Measurements from ENCODE around the gene SLC9A1. TPM values are rescaled to one million over a fixed set of nuclear protein-coding genes. Genes with fewer than 3 reads are reported as not detected.
"Not testable (repeated sequence)": the region's sequence is repeated elsewhere in the genome, so short reads cannot be mapped to it uniquely, and the experiment has no call there.

SLC9A1 gene
- total RNA-seq, 6 donors from 2014 or later = 18.1 to 51.4 (median 31.5) TPM

DNA sequence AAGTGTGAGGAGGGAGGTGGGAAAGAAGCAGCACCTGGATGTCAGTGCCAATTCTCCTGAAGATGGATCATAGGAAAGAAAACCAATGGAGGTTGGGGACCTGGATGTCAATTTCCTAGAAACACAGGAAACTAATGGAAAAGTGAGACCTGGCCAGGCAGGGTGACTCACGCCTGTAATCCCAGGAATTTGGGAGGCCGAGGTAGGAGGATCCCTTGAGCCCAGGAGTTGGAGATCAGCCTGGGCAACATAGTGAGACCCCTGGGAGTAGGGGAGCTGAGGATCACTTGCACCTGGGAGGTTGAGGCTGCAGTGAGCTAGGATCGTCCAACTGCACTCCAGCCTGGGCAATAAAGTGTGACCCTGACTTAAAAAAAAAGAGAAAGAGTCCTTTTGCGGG is 21.4 kb upstream of the SLC9A1 start:
- Histone ChIP-seq H3K9me3 (peaks cover 0 to 5% (median 2%) of the 10 kb centered on the region in 4 donors), H3K27ac (no peak overlapping the region), H3K27me3 (no peaks in the 10 kb centered on the region), H3K36me3 (no peaks in the 10 kb centered on the region), H3K4me3 (no peak overlapping the region), H3K4me1 (no peaks in the 10 kb centered on the region)
- TF ChIP-seq EP300 (IDR thresholded peaks at IDR 0.05) (no peak), POLR2AphosphoS5 (IDR thresholded peaks at IDR 0.05) (no peak), POLR2A (IDR thresholded peaks at IDR 0.05) (no peak)
- TF ChIP-seq, protein P1, sequence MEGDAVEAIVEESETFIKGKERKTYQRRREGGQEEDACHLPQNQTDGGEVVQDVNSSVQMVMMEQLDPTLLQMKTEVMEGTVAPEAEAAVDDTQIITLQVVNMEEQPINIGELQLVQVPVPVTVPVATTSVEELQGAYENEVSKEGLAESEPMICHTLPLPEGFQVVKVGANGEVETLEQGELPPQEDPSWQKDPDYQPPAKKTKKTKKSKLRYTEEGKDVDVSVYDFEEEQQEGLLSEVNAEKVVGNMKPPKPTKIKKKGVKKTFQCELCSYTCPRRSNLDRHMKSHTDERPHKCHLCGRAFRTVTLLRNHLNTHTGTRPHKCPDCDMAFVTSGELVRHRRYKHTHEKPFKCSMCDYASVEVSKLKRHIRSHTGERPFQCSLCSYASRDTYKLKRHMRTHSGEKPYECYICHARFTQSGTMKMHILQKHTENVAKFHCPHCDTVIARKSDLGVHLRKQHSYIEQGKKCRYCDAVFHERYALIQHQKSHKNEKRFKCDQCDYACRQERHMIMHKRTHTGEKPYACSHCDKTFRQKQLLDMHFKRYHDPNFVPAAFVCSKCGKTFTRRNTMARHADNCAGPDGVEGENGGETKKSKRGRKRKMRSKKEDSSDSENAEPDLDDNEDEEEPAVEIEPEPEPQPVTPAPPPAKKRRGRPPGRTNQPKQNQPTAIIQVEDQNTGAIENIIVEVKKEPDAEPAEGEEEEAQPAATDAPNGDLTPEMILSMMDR (IDR thresholded peaks at IDR 0.05) = no peak
- DNase-seq (no peak), ATAC-seq (ENCODE audit: low FRiP score in 2 of 2) (no peak)
- WGBS, 2 donors = 79 to 81% methylated on average over 4 of the region's 4 CpGs

DNA sequence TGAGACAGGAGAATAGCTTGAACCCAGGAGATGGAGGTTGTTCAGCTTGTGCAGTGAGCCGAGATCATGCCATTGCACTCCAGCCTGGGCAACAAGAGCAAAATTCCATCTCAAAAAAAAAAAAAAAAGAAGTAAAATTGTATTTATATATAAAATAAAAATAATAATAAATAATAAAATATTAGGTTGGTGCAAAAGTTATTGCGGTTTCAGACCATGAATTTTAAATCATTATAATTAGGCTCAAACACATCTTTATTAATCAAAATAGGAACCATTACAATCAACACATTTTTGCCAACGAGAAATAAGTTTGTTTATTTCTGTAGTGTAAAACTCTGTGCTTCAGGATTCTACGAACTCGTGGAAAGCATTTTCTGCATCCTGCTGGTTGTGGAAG is 18.1 kb upstream of the SLC9A1 start:
- WGBS, 2 donors = 86 to 91% methylated on average over 5 of the region's 5 CpGs
- not testable (repeated sequence) for H3K36me3 ChIP-seq; H3K9me3 ChIP-seq; H3K27me3 ChIP-seq; DNase-seq; H3K27ac ChIP-seq; H3K4me3 ChIP-seq; ATAC-seq (ENCODE audit: low FRiP score in 2 of 2); H3K4me1 ChIP-seq

DNA sequence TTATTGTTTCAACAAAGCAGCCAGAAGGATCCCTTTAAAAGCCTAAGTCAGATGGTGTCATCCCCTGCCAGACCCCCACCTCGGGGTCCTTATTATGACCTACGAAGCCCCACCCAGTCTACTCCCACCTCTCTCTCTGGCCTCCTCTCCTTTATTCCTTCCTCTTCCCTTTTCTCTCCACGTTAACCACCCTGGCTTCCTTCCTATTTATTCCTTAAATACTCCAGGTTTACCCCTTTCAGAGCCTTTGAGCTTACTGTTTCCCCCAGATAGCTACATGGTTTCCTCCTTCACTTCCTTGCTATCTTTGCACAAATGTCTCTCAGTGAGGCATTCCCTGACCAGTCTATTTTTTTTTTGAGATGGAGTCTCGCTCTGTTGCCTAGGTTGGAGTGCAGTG is 12.0 kb upstream of the SLC9A1 start:
- H3K27ac ChIP-seq = no peak overlapping the region
- TF ChIP-seq EP300 (IDR thresholded peaks at IDR 0.05) = no peak
- TF ChIP-seq POLR2AphosphoS5 (IDR thresholded peaks at IDR 0.05) = no peak
- TF ChIP-seq, protein P1 (IDR thresholded peaks at IDR 0.05) = no peak
- no peak for TF ChIP-seq POLR2A (IDR thresholded peaks at IDR 0.05)
- WGBS, 2 donors = 53 to 54% methylated on average over 4 of the region's 4 CpGs
- H3K36me3 ChIP-seq = no peaks in the 10 kb centered on the region
- H3K4me3 ChIP-seq = no peak overlapping the region
- no peaks in the 10 kb centered on the region for H3K9me3 ChIP-seq
- no peaks in the 10 kb centered on the region for H3K27me3 ChIP-seq
- peaks cover 0 to 4% (median 1%) of the 10 kb centered on the region in 4 donors for H3K4me1 ChIP-seq
- ATAC-seq (ENCODE audit: low FRiP score in 2 of 2) = no peak
- DNase-seq = no peak

DNA sequence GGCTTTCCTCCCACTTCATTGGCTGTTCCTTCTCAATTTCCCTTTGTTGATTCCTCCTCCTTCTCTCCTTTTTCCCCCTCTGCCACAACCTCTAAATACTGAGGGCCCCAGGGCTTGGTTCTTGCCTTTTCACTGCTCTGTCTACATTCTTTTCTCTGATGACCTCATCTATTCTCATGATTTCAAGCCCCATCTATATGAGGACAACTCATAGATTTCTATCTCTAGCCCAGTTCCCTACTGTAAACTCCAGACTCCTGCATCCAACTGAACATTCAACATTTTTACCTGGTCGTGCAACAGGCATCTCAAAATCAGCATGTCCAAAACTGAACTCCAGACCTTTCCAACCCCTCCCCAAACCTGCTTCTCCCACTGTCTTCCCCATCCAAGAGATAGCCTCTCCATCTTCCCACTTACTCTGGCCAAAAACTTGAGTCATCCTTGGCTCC is 11.5 kb upstream of the SLC9A1 start:
- TF ChIP-seq, protein P1 (IDR thresholded peaks at IDR 0.05) = no peak
- TF ChIP-seq POLR2AphosphoS5 (IDR thresholded peaks at IDR 0.05) (no peak), EP300 (IDR thresholded peaks at IDR 0.05) (no peak), POLR2A (IDR thresholded peaks at IDR 0.05) (no peak)
- no peak for ATAC-seq (ENCODE audit: low FRiP score in 2 of 2)

DNA sequence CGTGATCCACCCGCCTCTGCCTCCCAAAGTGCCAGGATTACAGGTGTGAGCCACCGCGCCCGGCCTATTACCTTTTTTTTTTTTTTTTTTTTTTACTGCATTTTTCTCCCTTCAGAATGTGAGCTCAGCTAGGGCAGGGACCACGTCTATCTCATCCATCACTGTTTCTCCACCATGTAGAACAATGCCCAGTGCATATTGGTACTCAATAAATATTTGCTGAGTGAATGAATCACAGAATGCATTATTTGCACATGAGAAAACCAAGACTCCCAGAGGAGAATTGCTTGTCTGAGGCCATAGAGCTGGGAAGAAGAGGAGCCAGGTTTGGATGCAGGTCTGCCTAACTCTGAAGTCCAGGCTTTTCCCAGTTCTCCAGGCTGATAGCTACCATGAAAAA is 8.2 kb upstream of the SLC9A1 start:
- WGBS, 2 donors = 89 to 94% methylated on average over 6 of the region's 6 CpGs
- Histone ChIP-seq H3K4me1 (peaks cover 0 to 11% (median 2%) of the 10 kb centered on the region in 4 donors), H3K9me3 (no peaks in the 10 kb centered on the region), H3K27ac (no peak overlapping the region), H3K27me3 (no peaks in the 10 kb centered on the region), H3K4me3 (no peak overlapping the region), H3K36me3 (no peaks in the 10 kb centered on the region)
- ATAC-seq (ENCODE audit: low FRiP score in 2 of 2) (no peak), DNase-seq (no peak)
- TF ChIP-seq POLR2A (IDR thresholded peaks at IDR 0.05) = no peak
- TF ChIP-seq POLR2AphosphoS5 (IDR thresholded peaks at IDR 0.05) = no peak
- TF ChIP-seq, protein P1 (IDR thresholded peaks at IDR 0.05) = no peak
- TF ChIP-seq EP300 (IDR thresholded peaks at IDR 0.05) = no peak

More for the DNA sequence above, 11.5 kb upstream of the SLC9A1 start:
- H3K36me3 ChIP-seq = no peaks in the 10 kb centered on the region
- 78 to 83% methylated on average over 1 of the region's 1 CpG for WGBS, 2 donors
- peaks cover 0 to 7% (median 2%) of the 10 kb centered on the region in 4 donors for H3K4me1 ChIP-seq
- DNase-seq = no peak
- H3K9me3 ChIP-seq = no peaks in the 10 kb centered on the region
- no peak overlapping the region for H3K4me3 ChIP-seq
- no peaks in the 10 kb centered on the region for H3K27me3 ChIP-seq
- H3K27ac ChIP-seq = no peak overlapping the region

Data from upper lobe of left lung (tissue), 6 donors.